Transverse colon (tissue), 4 donors: ENCODE data around the gene LACTB. TPM values are rescaled to one million over a fixed set of nuclear protein-coding genes. Genes with fewer than 3 reads are reported as not detected.

Experiments used
- DNase-seq: peaks from one replicate; pipeline ENCODE4 v3.0.0-alpha.2; 2019
- H3K27ac ChIP-seq, 4 donors: fragments of 200-600 bp; sonication (generic); 2 replicates each; pipeline ENCODE4 v1.5.1; 2016 to 2018; ENCODE audit warnings: inconsistent platforms in 4 of 4
- H3K27me3 ChIP-seq: fragments of 200-600 bp; sonication (generic); 2 replicates; pipeline ENCODE4 v1.5.1; 2017; ENCODE audit warnings: inconsistent platforms
- H3K36me3 ChIP-seq, 4 donors: fragments of 200-600 bp; sonication (generic); 2 replicates each; pipeline ENCODE4 v1.5.1; 2017 to 2019; ENCODE audit warnings: inconsistent platforms in 4 of 4
- H3K4me1 ChIP-seq, 4 donors: fragments of 200-600 bp; sonication (generic); 2 replicates each; pipeline ENCODE4 v1.5.1; 2017 to 2020; ENCODE audit warnings: inconsistent platforms in 4 of 4
- H3K4me3 ChIP-seq, 4 donors: fragments of 200-600 bp; sonication (generic); 1 replicate in 1 of 4; 2 replicates in 3 of 4; pipeline versions ENCODE4 v1.5.1 to v1.6.1; 2017 to 2019; ENCODE audit warnings: inconsistent platforms in 4 of 4
- H3K9me3 ChIP-seq, 2 donors: fragments of 200-600 bp; sonication (generic); 2 replicates each; pipeline ENCODE4 v1.5.1; 2017 to 2019; ENCODE audit warnings: inconsistent platforms in 2 of 2
- CTCF ChIP-seq, 5 experiments: fragments of 200-600 bp in 3 of 5; fragments of 450-650 bp in 2 of 5; sonication (generic) in 3 of 5; IDR thresholded peaks; 1 replicate in 2 of 5; 2 replicates in 3 of 5; pipeline ENCODE4 v1.5.1; 2016 to 2017; ENCODE audit warnings: antibody characterized with exemption in 5 of 5, inconsistent platforms in 3 of 5, mild to moderate bottlenecking in 2 of 5, moderate library complexity in 1 of 5
- EP300 ChIP-seq: sonication (generic); formaldehyde crosslinking; IDR thresholded peaks from one replicate; pipeline ENCODE4 v1.6.1; 2017; ENCODE audit warnings: antibody characterized with exemption, low read depth
- POLR2A ChIP-seq: fragments of 450-650 bp; IDR thresholded peaks from one replicate; pipeline ENCODE4 v1.6.1; 2016; ENCODE audit warnings: antibody characterized with exemption, mild to moderate bottlenecking, moderate library complexity
- POLR2AphosphoS5 ChIP-seq, 3 donors: sonication (generic); formaldehyde crosslinking; IDR thresholded peaks; one replicate each; pipeline ENCODE4 v1.6.1; 2016; ENCODE audit warnings: antibody characterized with exemption in 3 of 3
- WGBS, 2 donors: methylation state at CpG; one replicate each; pipeline ENCODE4 v1.1.5; 2018; ENCODE audit warnings: low coverage in 1 of 2; 5-methylcytosine and 5-hydroxymethylcytosine counted together
- in situ Hi-C, 4 donors: fragments of 200-750 bp; cut with MboI; loops; one replicate each; pipeline versions ENCODE4 v1.15.0 to v1.15.1; 2017; ENCODE audit warnings: low sequenced_read_pairs in 3 of 4, low pct_ligation_motif_present in 1 of 4, low pct_unique_long_range_greater_than_20kb in 1 of 4
- intact Hi-C: fragments of 100-400 bp; cut with DNase I; formaldehyde crosslinking; loops from one replicate; pipeline ENCODE4 v1.15.1; 2023; ENCODE audit warnings: low total_unique reads
- total RNA-seq, 4 donors: library from RNA; depleted of rRNA; stranded (reverse); fragments of >200 nt; gene quantifications; one replicate each; pipeline ENCODE4 v1.1.0, GENCODE V29; 2016

LACTB gene
- total RNA-seq, 4 donors from 2014 or later = 6.7 to 20.6 (median 19.6) TPM

- Histone ChIP-seq H3K27me3 (no peaks in the 10 kb centered on the region), H3K4me1 (peaks cover 0 to 33% (median 23%) of the 10 kb centered on the region in 4 donors), H3K27ac (peak within 1 kb of the TSS; percentile 85 to 92 (median 90)), H3K36me3 (no peaks in the 10 kb centered on the region), H3K9me3 (no peaks in the 10 kb centered on the region), H3K4me3 (peak within 1 kb of the TSS; percentile 79 to 98 (median 85))
- intact Hi-C loops = no loop called here
- in situ Hi-C loops = no loop called here
- TF ChIP-seq CTCF (IDR thresholded peaks at IDR 0.05) (no peak), POLR2AphosphoS5 (IDR thresholded peaks at IDR 0.05) (peak; percentile 88 to 94 (median 94)), EP300 (no peak), POLR2A (peak; percentile 78)
- 1% methylated on average over 40 of the region's 77 CpGs; no CpG with 5 or more reads in 1 of the 2 donors for WGBS, 2 donors
- peak; percentile 99 for DNase-seq
Measured at GRCh38 chr15:63188926-63189871, 67.5 kb downstream of the LACTB start, which contains the start of gene RAB8B. RAB8B (plus strand) TSS chr15:63189606; CDS start chr15:63189625, 19 bp downstream.

GRCh38 chr15:63189941-63190768, 68.5 kb downstream of the LACTB start:
- 13 to 28% methylated on average over 5 to 10 of the region's 10 CpGs for WGBS, 2 donors
- peak overlapping the region; percentile 79 to 98 (median 85) for H3K4me3 ChIP-seq
- no peaks in the 10 kb centered on the region for H3K9me3 ChIP-seq
- H3K36me3 ChIP-seq = no peaks in the 10 kb centered on the region
- H3K27me3 ChIP-seq = no peaks in the 10 kb centered on the region
- peaks cover 0 to 42% (median 31%) of the 10 kb centered on the region in 4 donors for H3K4me1 ChIP-seq
- no peak for TF ChIP-seq CTCF (IDR thresholded peaks at IDR 0.05)
- no peak for TF ChIP-seq POLR2AphosphoS5 (IDR thresholded peaks at IDR 0.05)
- TF ChIP-seq POLR2A = no peak
- no peak for TF ChIP-seq EP300
- DNase-seq = no peak
- intact Hi-C loops = no loop called here
- in situ Hi-C loops = no loop called here
- H3K27ac ChIP-seq = peak overlapping the region; percentile 85 to 92 (median 90)

- 55 to 56% methylated on average over 3 of the region's 3 CpGs for WGBS, 2 donors
- Histone ChIP-seq H3K4me3 (peak overlapping the region in 3 of 4 donors; percentile 85 to 98 (median 85)), H3K4me1 (peaks cover under 1 to 51% (median 38%) of the 10 kb centered on the region in 4 donors), H3K27ac (peak overlapping the region; percentile 85 to 92 (median 90)), H3K27me3 (no peaks in the 10 kb centered on the region), H3K9me3 (no peaks in the 10 kb centered on the region), H3K36me3 (no peaks in the 10 kb centered on the region)
- in situ Hi-C loops = no loop called here
- intact Hi-C loops = no loop called here
- TF ChIP-seq POLR2AphosphoS5 (IDR thresholded peaks at IDR 0.05) (no peak), CTCF (IDR thresholded peaks at IDR 0.05) (peak in 1 of 5 experiments; percentile 12), POLR2A (no peak), EP300 (no peak)
- no peak for DNase-seq
Measured at GRCh38 chr15:63190769-63191649, 69.3 kb downstream of the LACTB start.

Other genes starting within 250 kb of the LACTB start
- gene TPM1, start 79.1 kb upstream of the LACTB start, total RNA-seq = 1,000 to 10,000 TPM in 2 of 4 donors, 100 to 1,000 TPM in 2; 775 to 2,480 (median 1,140) TPM
- gene RPS27L, start 35.6 kb downstream of the LACTB start, total RNA-seq = 100 to 1,000 TPM in 2 of 4 donors, 1 to 10 TPM in 2; 4.5 to 143 (median 58.5) TPM
- gene RAB8B, start 67.7 kb downstream of the LACTB start, total RNA-seq = 10 to 100 TPM in 2 of 4 donors, 1 to 10 TPM in 2; 3.2 to 25.4 (median 9.5) TPM
- gene APH1B, start 155.7 kb downstream of the LACTB start, total RNA-seq = 1 to 10 TPM in 3 of 4 donors, under 1 TPM in 1; 0.80 to 9.7 (median 7.1) TPM